Choroid plexus epithelial cell (primary cell): ENCODE data around the gene ATP10A.

ENCODE experiments used
- DNase-seq: peaks from one replicate; pipeline ENCODE4 v3.0.0-alpha.2; 2010; ENCODE audit warnings: low read depth
- H3K4me3 ChIP-seq: 2 replicates; pipeline ENCODE4 v1.5.1; 2011; ENCODE audit warnings: low read depth, mild to moderate bottlenecking, control low read depth, low read length, moderate library complexity
- TF ChIP-seq, protein P1 (sequence below): conservative IDR thresholded peaks from 2 replicates; pipeline ENCODE4 v1.5.1; 2011; ENCODE audit warnings: low read depth, mild to moderate bottlenecking, control low read depth, inconsistent platforms, low read length, moderate library complexity

ATP10A gene

DNA sequence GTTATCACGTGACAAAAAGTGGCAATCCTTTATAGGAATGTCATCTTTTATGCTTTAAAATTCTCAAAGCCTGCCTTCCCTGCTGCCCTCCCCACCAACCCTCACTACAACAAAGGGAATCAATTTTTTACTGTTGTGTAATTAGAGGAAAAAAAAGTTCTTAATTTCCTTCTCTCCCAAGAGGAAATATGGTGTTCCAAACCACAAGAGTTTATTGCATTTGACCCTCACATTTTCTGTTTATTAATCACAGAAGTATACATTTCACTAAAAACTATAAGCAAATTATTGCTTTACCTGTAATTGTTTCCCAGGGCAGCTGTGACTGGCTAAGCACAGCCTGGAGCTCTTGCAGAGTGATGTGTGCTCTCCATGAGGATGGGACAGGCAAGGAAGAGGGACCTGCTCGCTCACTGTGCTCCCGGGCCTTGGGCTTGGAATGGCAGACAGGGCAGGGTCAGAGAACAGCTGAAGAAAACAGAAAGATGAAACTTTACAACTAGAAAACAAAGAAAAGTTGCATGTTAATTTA is 31.3 kb upstream of the ATP10A start:
- DNase-seq, result no peak
- TF ChIP-seq, protein P1, sequence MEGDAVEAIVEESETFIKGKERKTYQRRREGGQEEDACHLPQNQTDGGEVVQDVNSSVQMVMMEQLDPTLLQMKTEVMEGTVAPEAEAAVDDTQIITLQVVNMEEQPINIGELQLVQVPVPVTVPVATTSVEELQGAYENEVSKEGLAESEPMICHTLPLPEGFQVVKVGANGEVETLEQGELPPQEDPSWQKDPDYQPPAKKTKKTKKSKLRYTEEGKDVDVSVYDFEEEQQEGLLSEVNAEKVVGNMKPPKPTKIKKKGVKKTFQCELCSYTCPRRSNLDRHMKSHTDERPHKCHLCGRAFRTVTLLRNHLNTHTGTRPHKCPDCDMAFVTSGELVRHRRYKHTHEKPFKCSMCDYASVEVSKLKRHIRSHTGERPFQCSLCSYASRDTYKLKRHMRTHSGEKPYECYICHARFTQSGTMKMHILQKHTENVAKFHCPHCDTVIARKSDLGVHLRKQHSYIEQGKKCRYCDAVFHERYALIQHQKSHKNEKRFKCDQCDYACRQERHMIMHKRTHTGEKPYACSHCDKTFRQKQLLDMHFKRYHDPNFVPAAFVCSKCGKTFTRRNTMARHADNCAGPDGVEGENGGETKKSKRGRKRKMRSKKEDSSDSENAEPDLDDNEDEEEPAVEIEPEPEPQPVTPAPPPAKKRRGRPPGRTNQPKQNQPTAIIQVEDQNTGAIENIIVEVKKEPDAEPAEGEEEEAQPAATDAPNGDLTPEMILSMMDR, result no peak

DNA sequence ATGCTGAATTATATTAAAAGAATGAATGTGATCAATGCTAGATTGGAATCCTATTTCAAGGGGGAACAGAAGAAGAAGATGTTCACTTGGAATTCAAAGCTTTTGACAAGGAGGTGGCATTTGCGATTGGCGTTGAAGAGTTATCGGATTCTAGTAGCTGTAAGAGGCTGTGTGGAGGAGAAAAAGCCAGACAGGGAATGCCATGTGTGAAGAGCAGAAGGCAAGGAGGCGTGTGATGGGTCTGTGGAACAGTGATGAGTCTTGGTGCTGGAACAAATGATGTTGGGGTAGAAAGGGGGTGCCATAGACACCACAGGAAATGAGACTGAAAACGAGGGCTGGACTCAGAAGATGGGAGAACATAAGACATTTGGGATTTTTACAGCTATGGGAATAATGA is 30.5 kb upstream of the ATP10A start:
- no peak overlapping the region for H3K4me3 ChIP-seq
- no peak for DNase-seq
- TF ChIP-seq, protein P1, result no peak

More for the DNA sequence above, 31.3 kb upstream of the ATP10A start:
- H3K4me3 ChIP-seq, result no peak overlapping the region

DNA sequence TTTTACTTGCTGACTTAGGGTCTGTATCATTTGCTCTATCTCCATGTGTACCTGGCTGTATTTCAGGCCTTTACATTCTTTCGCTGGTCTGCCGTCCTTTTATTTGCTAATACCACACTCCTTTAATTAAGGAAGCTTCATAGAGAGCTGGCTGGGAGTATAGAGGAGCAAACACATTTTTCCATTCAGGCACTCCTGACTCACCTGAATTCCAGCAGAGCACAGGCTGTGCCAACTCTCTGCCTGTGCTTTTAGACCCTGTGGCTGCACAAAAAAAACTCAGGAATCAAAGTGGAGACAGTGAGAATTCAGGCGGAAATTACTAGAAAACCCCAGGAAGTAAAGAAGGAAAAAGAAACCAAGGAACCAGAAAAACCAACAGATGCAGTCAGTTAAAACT is 29.0 kb upstream of the ATP10A start:
- DNase-seq, result no peak
- TF ChIP-seq, protein P1, result no peak

DNA sequence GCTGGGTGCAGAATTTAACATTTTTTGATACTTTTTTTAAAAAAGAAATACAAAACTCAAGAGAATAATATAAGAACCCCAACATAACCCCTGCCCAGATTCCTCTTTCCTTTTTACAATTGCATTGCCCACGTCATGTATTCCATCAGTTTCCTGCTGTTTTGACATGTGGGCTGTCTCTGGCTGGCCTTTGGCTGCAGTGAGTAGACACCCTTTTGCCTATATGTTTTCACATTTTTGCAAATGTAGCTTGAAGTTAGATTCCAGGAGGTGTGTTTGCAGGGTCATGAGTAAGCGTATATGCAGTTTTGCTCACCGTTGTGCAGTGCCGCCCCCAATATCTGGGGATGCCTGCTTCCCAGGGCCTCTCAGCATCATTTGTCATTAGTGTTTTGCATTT is 28.0 kb upstream of the ATP10A start:
- DNase-seq, result no peak
- H3K4me3 ChIP-seq, result no peak overlapping the region
- TF ChIP-seq, protein P1, result no peak

More for the DNA sequence above, 29.0 kb upstream of the ATP10A start:
- H3K4me3 ChIP-seq, result no peak overlapping the region

DNA sequence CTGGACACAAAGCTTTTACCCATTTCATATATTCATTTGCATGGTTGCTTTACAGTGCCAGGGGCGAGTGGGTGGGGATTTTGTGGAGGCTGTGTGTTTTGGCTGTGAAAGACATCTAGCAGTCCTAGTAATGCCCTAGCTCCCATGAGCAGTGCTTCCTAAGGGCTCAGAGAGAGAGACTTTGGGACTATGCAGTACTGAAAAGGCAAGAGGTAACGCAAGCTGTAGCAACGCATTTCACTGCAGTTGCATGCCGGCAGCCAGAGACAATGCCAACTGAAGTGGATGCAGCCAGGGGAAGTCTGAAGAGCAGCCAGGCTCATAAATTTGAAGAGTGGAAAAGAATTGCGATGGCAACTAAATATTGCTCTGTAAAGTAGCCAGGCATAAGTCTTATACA is 27.4 kb upstream of the ATP10A start:
- TF ChIP-seq, protein P1, result no peak
- DNase-seq, result no peak
- H3K4me3 ChIP-seq, result no peak overlapping the region

DNA sequence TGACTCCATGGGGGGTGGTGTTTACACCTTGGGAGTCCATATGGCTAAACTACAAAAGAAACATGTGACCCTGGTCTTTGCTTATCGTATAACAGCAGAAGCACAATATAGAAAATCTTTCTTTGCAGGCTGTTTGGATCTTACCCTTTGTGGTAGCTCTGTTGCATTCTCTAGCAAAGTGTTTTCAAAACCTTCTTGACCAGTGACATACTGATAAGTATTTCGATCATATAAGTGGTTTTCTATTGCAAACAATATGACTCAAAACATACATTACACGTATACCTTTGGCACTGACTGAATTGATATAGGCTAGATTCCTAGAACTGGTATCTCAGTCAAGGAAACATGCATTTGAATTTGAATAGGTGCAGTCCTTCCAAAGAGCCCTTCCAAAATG is 24.7 kb upstream of the ATP10A start:
- H3K4me3 ChIP-seq, result no peak overlapping the region
- TF ChIP-seq, protein P1, result no peak
- no peak for DNase-seq

DNA sequence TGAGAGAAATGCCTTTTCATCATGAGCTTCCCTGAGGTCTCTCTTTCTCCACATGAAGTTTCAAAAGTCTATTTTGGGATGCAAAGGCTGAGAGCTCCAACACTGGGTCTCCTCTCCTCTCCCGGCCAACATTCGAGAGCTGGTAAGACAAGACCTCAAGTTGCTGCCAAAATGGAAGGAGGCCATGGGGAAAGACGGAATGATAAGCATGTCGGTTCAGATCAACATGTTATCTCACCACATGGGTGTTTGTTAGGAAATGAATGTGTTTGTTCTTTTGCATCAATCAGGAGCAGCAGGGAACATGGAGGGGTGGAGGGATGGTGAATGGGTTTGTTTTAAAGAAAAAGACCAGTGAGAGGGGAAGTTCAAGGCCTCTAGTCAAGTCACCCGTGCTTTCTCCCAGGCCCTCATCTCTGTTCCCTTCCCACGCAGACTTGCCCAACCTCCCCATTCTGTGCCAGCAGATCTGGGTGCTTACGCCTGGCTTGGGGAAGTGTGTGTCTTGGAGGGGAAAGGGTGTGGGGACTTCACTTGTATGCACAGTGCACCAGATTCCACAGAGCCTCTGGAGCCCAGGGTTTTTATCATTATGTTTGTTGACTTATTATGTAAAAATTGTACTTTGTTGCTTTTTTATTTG is 23.5 kb upstream of the ATP10A start:
- TF ChIP-seq, protein P1, result no peak
- no peak for DNase-seq
- no peak overlapping the region for H3K4me3 ChIP-seq
